Ishikawa (cell line): Measurements from ENCODE around the gene GNA14.

Experiments used
- CEBPB ChIP-seq: IDR thresholded peaks from 2 replicates; pipeline ENCODE4 v1.6.1; 2012
- CREB1 ChIP-seq: IDR thresholded peaks from 2 replicates; pipeline ENCODE4 v1.6.1; 2012; ENCODE audit warnings: low read depth
- EGR1 ChIP-seq: IDR thresholded peaks from 2 replicates; pipeline ENCODE4 v1.6.1; 2012
- EP300 ChIP-seq: IDR thresholded peaks from 2 replicates; pipeline ENCODE4 v1.6.1; 2012; ENCODE audit warnings: borderline replicate concordance
- NFIC ChIP-seq: IDR thresholded peaks from 2 replicates; pipeline ENCODE4 v1.6.1; 2012
- RAD21 ChIP-seq: IDR thresholded peaks from 2 replicates; pipeline ENCODE4 v1.6.1; 2012; ENCODE audit warnings: low read depth
- REST ChIP-seq: IDR thresholded peaks from 2 replicates; pipeline ENCODE4 v1.6.1; 2012; ENCODE audit warnings: low read depth, mild to moderate bottlenecking
- TAF1 ChIP-seq: IDR thresholded peaks from 2 replicates; pipeline ENCODE4 v1.6.1; 2012; ENCODE audit warnings: low read depth, mild to moderate bottlenecking
- TCF12 ChIP-seq: IDR thresholded peaks from 2 replicates; pipeline ENCODE4 v1.6.1; 2012; ENCODE audit warnings: low read depth
- TEAD4 ChIP-seq: IDR thresholded peaks from 2 replicates; pipeline ENCODE4 v1.6.1; 2012
- YY1 ChIP-seq: IDR thresholded peaks from 2 replicates; pipeline ENCODE4 v1.6.1; 2012; ENCODE audit warnings: low read depth
- TF ChIP-seq, protein P1 (sequence below): IDR thresholded peaks from 2 replicates; pipeline ENCODE4 v1.6.1; 2012
- TF ChIP-seq, protein P2 (sequence below): IDR thresholded peaks from 2 replicates; pipeline ENCODE4 v1.6.1; 2012

- TF ChIP-seq EP300, result no peak
- no peak for TF ChIP-seq NFIC
- no peak for TF ChIP-seq REST
- TF ChIP-seq, protein P1, sequence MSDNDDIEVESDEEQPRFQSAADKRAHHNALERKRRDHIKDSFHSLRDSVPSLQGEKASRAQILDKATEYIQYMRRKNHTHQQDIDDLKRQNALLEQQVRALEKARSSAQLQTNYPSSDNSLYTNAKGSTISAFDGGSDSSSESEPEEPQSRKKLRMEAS, result no peak
- TF ChIP-seq, protein P2, sequence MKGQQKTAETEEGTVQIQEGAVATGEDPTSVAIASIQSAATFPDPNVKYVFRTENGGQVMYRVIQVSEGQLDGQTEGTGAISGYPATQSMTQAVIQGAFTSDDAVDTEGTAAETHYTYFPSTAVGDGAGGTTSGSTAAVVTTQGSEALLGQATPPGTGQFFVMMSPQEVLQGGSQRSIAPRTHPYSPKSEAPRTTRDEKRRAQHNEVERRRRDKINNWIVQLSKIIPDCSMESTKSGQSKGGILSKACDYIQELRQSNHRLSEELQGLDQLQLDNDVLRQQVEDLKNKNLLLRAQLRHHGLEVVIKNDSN, result no peak
- TF ChIP-seq RAD21, result no peak
- no peak for TF ChIP-seq YY1
- TF ChIP-seq TCF12, result no peak
- no peak for TF ChIP-seq TAF1
- TF ChIP-seq CEBPB, result no peak
- TF ChIP-seq TEAD4, result no peak
- no peak for TF ChIP-seq EGR1
- no peak for TF ChIP-seq CREB1
Observed at GRCh38 chr9:77543131-77543822, 104.8 kb downstream of the GNA14 start.
